Occipital lobe (tissue), 2 donors: ENCODE data around the gene CPNE6. TPM values are rescaled to one million over a fixed set of nuclear protein-coding genes. Genes with fewer than 3 reads are reported as not detected.

Experiments used
- DNase-seq: peaks from one replicate; lab custom pipeline; 2025; lab: John Stamatoyannopoulos, UW
- total RNA-seq: library from RNA; depleted of rRNA; stranded (reverse); fragments of >200 nt; gene quantifications from one replicate; pipeline ENCODE4 v1.2.3, GENCODE V29; 2014

CPNE6 gene
- total RNA-seq, 1 donor from 2014 or later = 10.8 TPM

GRCh38 chr14:24126939-24127338, 55.6 kb downstream of the CPNE6 start:
- no peak for DNase-seq

GRCh38 chr14:24127673-24128072, 56.3 kb downstream of the CPNE6 start:
- DNase-seq = no peak

Other genes with a start within 250 kb of the CPNE6 start
- 4.4 TPM for gene DHRS4, start 117.8 kb upstream of the CPNE6 start, total RNA-seq
- 1.9 TPM for gene DHRS4L2, start 82.6 kb upstream of the CPNE6 start, total RNA-seq
- gene CARMIL3, start 19.6 kb upstream of the CPNE6 start, total RNA-seq = 24.2 TPM
- 1.1 TPM for gene PCK2, start 22.7 kb downstream of the CPNE6 start, total RNA-seq
- gene DCAF11, start 43.2 kb downstream of the CPNE6 start, total RNA-seq = 60.0 TPM
- gene NRL, start 43.4 kb downstream of the CPNE6 start, total RNA-seq = 0.94 TPM
- gene FITM1, start 59.1 kb downstream of the CPNE6 start, total RNA-seq = not detected
- gene PSME1, start 64.6 kb downstream of the CPNE6 start, total RNA-seq = 24.5 TPM
- 9.5 TPM for gene EMC9, start 70.0 kb downstream of the CPNE6 start, total RNA-seq
- gene PSME2, start 75.0 kb downstream of the CPNE6 start, total RNA-seq = 26.0 TPM
- gene RNF31, start 75.9 kb downstream of the CPNE6 start, total RNA-seq = 20.4 TPM
- 20.7 TPM for gene IRF9, start 89.7 kb downstream of the CPNE6 start, total RNA-seq
- gene REC8, start 100.5 kb downstream of the CPNE6 start, total RNA-seq = 20.4 TPM
- 11.7 TPM for gene IPO4, start 117.3 kb downstream of the CPNE6 start, total RNA-seq
- 20.6 TPM for gene TM9SF1, start 123.9 kb downstream of the CPNE6 start, total RNA-seq
- gene TSSK4, start 134.1 kb downstream of the CPNE6 start, total RNA-seq = not detected
- gene CHMP4A, start 141.9 kb downstream of the CPNE6 start, total RNA-seq = 41.5 TPM
- 15.6 TPM for gene MDP1, start 144.5 kb downstream of the CPNE6 start, total RNA-seq
- gene NEDD8, start 160.8 kb downstream of the CPNE6 start, total RNA-seq = 51.3 TPM
- 38.8 TPM for gene GMPR2, start 161.4 kb downstream of the CPNE6 start, total RNA-seq
- 45.1 TPM for gene TINF2, start 171.1 kb downstream of the CPNE6 start, total RNA-seq
- gene TGM1, start 191.6 kb downstream of the CPNE6 start, total RNA-seq = 0.94 TPM
- gene RABGGTA, start 200.0 kb downstream of the CPNE6 start, total RNA-seq = 19.5 TPM
- gene DHRS1, start 228.2 kb downstream of the CPNE6 start, total RNA-seq = 4.1 TPM
- 23.7 TPM for gene NOP9, start 228.3 kb downstream of the CPNE6 start, total RNA-seq
- gene CIDEB, start 236.4 kb downstream of the CPNE6 start, total RNA-seq = 3.4 TPM
- gene LTB4R2, start 238.6 kb downstream of the CPNE6 start, total RNA-seq = 1.4 TPM
- gene LTB4R, start 239.9 kb downstream of the CPNE6 start, total RNA-seq = 1.6 TPM